Activated naive CD8-positive, alpha-beta T cell treated with anti-CD3 and anti-CD28 coated beads, Interleukin-2, amount 50 U/mL, for 24 hours (primary cell): ENCODE data around the gene ZCCHC3.
"Not testable (repeated sequence)": the region's sequence is repeated elsewhere in the genome, so short reads cannot be mapped to it uniquely, and the experiment has no call there.

Experiments
- ATAC-seq: fragments of 150-1000 bp; cut with Tn5 transposase; one replicate; pipeline ENCODE4 v1.10.0; 2021
- DNase-seq: peaks from one replicate; pipeline ENCODE4 v3.0.0; 2021
- H3K27ac Mint-ChIP-seq: one replicate; pipeline ENCODE4 v1.8.0; 2021; ENCODE audit warnings: mild to moderate bottlenecking, mixed read lengths
- H3K27me3 Mint-ChIP-seq: one replicate; pipeline ENCODE4 v1.8.0; 2021; ENCODE audit warnings: mixed read lengths
- H3K36me3 Mint-ChIP-seq: one replicate; pipeline ENCODE4 v1.8.0; 2021; ENCODE audit warnings: low read depth, mixed read lengths
- H3K4me1 Mint-ChIP-seq: one replicate; pipeline ENCODE4 v1.8.0; 2021; ENCODE audit warnings: mixed read lengths
- H3K4me3 Mint-ChIP-seq: one replicate; pipeline ENCODE4 v1.8.0; 2021; ENCODE audit warnings: mild to moderate bottlenecking, moderate library complexity, mixed read lengths
- H3K9me3 Mint-ChIP-seq: one replicate; pipeline ENCODE4 v1.8.0; 2021; ENCODE audit warnings: mixed read lengths

The ZCCHC3 gene

GRCh38 chr20:334578-334977, 37.2 kb downstream of the ZCCHC3 start:
- H3K36me3 Mint-ChIP-seq: no peaks in the 10 kb centered on the region
- H3K4me1 Mint-ChIP-seq: peaks cover 9% of the 10 kb centered on the region

GRCh38 chr20:336040-336439, 38.7 kb downstream of the ZCCHC3 start:
- ATAC-seq, DNase-seq, H3K36me3 Mint-ChIP-seq, H3K9me3 Mint-ChIP-seq, H3K27me3 Mint-ChIP-seq, H3K27ac Mint-ChIP-seq, H3K4me3 Mint-ChIP-seq, H3K4me1 Mint-ChIP-seq: not testable (repeated sequence)

More at GRCh38 chr20:334578-334977, 37.2 kb downstream of the ZCCHC3 start:
- no peak for DNase-seq
- Mint-ChIP-seq H3K27me3 (no peaks in the 10 kb centered on the region), H3K4me3 (no peak overlapping the region), H3K9me3 (no peaks in the 10 kb centered on the region), H3K27ac (no peak overlapping the region)
- no peak for ATAC-seq

- peak overlapping the region; percentile 8 for H3K27ac Mint-ChIP-seq
- peak; percentile 33 for DNase-seq
- H3K27me3 Mint-ChIP-seq: no peaks in the 10 kb centered on the region
- peaks cover 14% of the 10 kb centered on the region for H3K36me3 Mint-ChIP-seq
- H3K9me3 Mint-ChIP-seq: peaks cover 5% of the 10 kb centered on the region
- peak; percentile 96 for ATAC-seq
- H3K4me3 Mint-ChIP-seq: no peak overlapping the region
- H3K4me1 Mint-ChIP-seq: peaks cover 9% of the 10 kb centered on the region
These were observed 44.3 kb downstream of the ZCCHC3 start for GRCh38 chr20:341682-342081.

- Mint-ChIP-seq H3K4me1 (peaks cover 10% of the 10 kb centered on the region), H3K4me3 (no peak overlapping the region), H3K27ac (no peak overlapping the region), H3K27me3 (no peaks in the 10 kb centered on the region), H3K9me3 (peaks cover 5% of the 10 kb centered on the region), H3K36me3 (peaks cover 14% of the 10 kb centered on the region)
- ATAC-seq (no peak), DNase-seq (no peak)
These were observed 45.7 kb downstream of the ZCCHC3 start for GRCh38 chr20:343107-343506.

GRCh38 chr20:346033-346639, 48.8 kb downstream of the ZCCHC3 start:
- Mint-ChIP-seq H3K27ac (peak overlapping the region; percentile 37), H3K4me1 (peaks cover 15% of the 10 kb centered on the region)

GRCh38 chr20:346640-347316, 49.4 kb downstream of the ZCCHC3 start, which contains the start of gene NRSN2:
NRSN2 (plus strand) TSS chr20:347111; CDS start chr20:349644, 2,533 bp downstream.
- Mint-ChIP-seq H3K4me1 (peaks cover 14% of the 10 kb centered on the region), H3K36me3 (peaks cover 12% of the 10 kb centered on the region), H3K4me3 (peak within 1 kb of the TSS; percentile 86), H3K9me3 (peaks cover 3% of the 10 kb centered on the region), H3K27me3 (no peaks in the 10 kb centered on the region), H3K27ac (peak within 1 kb of the TSS; percentile 78)
- ATAC-seq: no peak
- peak; percentile 50 for DNase-seq

More at GRCh38 chr20:346033-346639, 48.8 kb downstream of the ZCCHC3 start:
- Mint-ChIP-seq H3K4me3 (peak overlapping the region; percentile 86), H3K36me3 (peaks cover 14% of the 10 kb centered on the region), H3K9me3 (peaks cover 5% of the 10 kb centered on the region), H3K27me3 (no peaks in the 10 kb centered on the region)
- no peak for ATAC-seq
- DNase-seq: no peak

GRCh38 chr20:347317-347639, 49.9 kb downstream of the ZCCHC3 start:
- Mint-ChIP-seq H3K4me3 (peak overlapping the region; percentile 86), H3K36me3 (peaks cover 8% of the 10 kb centered on the region), H3K27ac (no peak overlapping the region), H3K9me3 (no peaks in the 10 kb centered on the region), H3K4me1 (peaks cover 11% of the 10 kb centered on the region), H3K27me3 (no peaks in the 10 kb centered on the region)
- DNase-seq: no peak
- ATAC-seq: no peak

- peak overlapping the region; percentile 78 for H3K27ac Mint-ChIP-seq
- H3K36me3 Mint-ChIP-seq: peaks cover 7% of the 10 kb centered on the region
- no peaks in the 10 kb centered on the region for H3K27me3 Mint-ChIP-seq
- ATAC-seq: peak; percentile 83
- peaks cover 11% of the 10 kb centered on the region for H3K4me1 Mint-ChIP-seq
- no peaks in the 10 kb centered on the region for H3K9me3 Mint-ChIP-seq
- peak overlapping the region; percentile 86 for H3K4me3 Mint-ChIP-seq
- DNase-seq: peak; percentile 77
These were observed 50.5 kb downstream of the ZCCHC3 start for GRCh38 chr20:347640-348484.

- ATAC-seq: no peak
- no peak overlapping the region for H3K27ac Mint-ChIP-seq
- H3K36me3 Mint-ChIP-seq: peaks cover 3% of the 10 kb centered on the region
- H3K4me1 Mint-ChIP-seq: peaks cover 11% of the 10 kb centered on the region
- no peaks in the 10 kb centered on the region for H3K9me3 Mint-ChIP-seq
- DNase-seq: no peak
- H3K4me3 Mint-ChIP-seq: peak overlapping the region; percentile 86
- no peaks in the 10 kb centered on the region for H3K27me3 Mint-ChIP-seq
These were observed 51.8 kb downstream of the ZCCHC3 start for GRCh38 chr20:348972-349841.
